Neuron (in vitro differentiated cells): ENCODE data around the gene CCND1.

ENCODE experiments used
- H2AFZ ChIP-seq: one replicate; pipeline ENCODE4 v1.6.1; 2013; ENCODE audit warnings: low read depth, mild to moderate bottlenecking, inconsistent platforms, low read length, moderate library complexity
- H3K27me3 ChIP-seq: one replicate; pipeline ENCODE4 v1.6.1; 2013; ENCODE audit warnings: low read length; ENCODE audit not compliant: insufficient read depth
- H3K36me3 ChIP-seq: one replicate; pipeline ENCODE4 v1.6.1; 2013; ENCODE audit warnings: low read length; ENCODE audit not compliant: insufficient read depth
- H3K4me1 ChIP-seq: one replicate; pipeline ENCODE4 v1.6.1; 2013; ENCODE audit warnings: low read length; ENCODE audit not compliant: insufficient read depth
- H3K4me3 ChIP-seq: 2 replicates; pipeline ENCODE4 v1.5.1; 2013; ENCODE audit warnings: mild to moderate bottlenecking, low read length, moderate library complexity
- H3K9me3 ChIP-seq: one replicate; pipeline ENCODE4 v1.6.1; 2013; ENCODE audit warnings: low read length

Gene CCND1

GRCh38 chr11:69654660-69655478, 13.9 kb downstream of the CCND1 start:
- Histone ChIP-seq H3K4me3 (no peak overlapping the region), H3K4me1 (peaks cover 28% of the 10 kb centered on the region), H3K9me3 (no peaks in the 10 kb centered on the region), H3K36me3 (peaks cover 13% of the 10 kb centered on the region), H2AFZ (no peak overlapping the region), H3K27me3 (no peaks in the 10 kb centered on the region)

DNA sequence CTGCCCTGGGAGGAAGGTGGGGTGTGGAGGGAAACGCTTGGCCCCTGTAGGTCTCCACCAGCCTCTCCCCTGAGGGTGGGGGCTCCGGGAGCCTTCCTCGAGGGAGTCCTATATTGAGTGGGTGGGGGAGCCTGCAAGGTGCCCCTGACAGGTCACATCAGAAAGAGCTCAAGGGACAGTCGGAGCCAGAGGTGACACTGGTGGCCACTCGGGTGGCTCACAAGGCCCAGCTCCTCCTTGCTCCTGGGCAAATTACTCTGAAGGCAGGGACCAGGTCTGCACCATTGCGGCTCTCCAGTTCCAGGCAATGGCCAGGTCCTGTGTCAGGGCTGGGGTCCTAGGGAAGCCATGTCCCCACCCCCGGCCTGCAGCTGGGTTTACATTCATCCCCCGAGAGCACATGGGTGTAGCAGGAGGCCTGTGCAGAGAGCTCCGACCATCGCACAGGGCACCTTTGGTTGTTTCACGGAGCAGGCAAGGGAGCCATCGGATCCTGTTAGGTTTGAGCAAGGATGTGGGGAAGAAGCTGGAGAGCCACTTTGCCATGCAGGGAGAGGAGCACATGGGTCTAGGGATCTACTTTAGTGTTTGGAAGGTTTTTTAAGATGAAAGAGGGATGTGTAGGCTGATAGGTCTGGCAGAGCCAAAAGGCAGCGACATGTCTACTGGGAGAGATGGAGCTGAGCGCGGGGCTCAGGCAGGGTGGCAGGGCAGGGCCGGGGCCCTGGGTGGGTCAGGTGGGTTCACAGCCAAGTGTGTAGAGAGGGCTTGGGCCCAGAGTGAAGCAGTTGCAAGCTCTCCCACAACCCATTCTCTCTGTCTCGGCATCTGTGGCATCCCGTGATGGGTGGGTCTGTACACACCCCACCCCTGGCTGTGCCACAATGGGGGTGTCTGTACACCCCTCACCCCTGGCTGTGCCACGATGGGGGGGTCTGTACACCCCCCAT, 14.8 kb downstream of the CCND1 start:
- peaks cover 28% of the 10 kb centered on the region for H3K4me1 ChIP-seq
- no peaks in the 10 kb centered on the region for H3K9me3 ChIP-seq
- no peak overlapping the region for H2AFZ ChIP-seq
- H3K36me3 ChIP-seq = peaks cover 10% of the 10 kb centered on the region
- no peaks in the 10 kb centered on the region for H3K27me3 ChIP-seq
- no peak overlapping the region for H3K4me3 ChIP-seq

DNA sequence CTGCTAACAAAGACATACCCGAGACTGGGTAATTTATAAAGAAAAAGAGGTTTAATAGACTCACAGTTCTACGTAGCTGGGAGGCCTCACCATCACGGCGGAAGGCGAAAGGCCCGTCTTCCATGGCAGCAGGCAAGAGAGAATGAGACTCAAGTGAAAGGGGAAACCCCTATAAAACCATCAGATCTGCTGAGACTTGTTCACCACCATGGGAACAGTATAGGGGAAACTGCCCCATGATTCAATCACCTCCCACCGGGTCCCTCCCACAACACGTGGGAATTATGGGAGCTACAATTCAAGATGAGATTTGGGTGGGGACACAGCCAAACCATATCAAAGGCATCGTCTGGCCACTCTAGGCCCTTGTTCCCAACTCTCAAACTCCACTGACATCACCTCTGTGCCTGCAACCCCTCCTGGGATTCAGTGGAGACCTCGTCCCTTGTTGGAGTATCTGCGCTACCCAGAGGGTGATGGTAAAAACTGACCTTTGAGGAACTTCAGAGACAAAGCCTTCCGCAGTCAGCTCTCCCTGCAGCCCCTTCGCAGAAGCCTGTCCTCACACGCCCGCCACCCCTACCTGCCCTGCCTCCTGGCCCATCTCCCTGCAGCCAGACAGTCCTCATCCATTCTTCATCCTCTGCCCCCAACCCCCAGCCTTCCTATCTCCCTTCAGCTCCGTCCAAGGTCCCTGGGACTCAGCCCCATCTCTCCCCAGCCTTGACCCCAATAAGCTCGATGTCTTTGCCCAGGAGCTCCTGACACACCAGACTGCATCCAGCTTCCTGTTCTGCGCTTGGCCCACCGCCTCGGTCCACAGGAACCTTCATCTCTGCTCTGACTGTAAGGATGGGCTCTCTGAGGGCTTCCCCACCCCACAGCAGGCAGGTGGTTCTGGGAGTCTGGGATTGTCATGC, 15.8 kb downstream of the CCND1 start:
- no peak overlapping the region for H3K4me3 ChIP-seq
- H3K36me3 ChIP-seq = peaks cover 8% of the 10 kb centered on the region
- H3K27me3 ChIP-seq = no peaks in the 10 kb centered on the region
- no peaks in the 10 kb centered on the region for H3K9me3 ChIP-seq
- no peak overlapping the region for H2AFZ ChIP-seq
- peaks cover 28% of the 10 kb centered on the region for H3K4me1 ChIP-seq

DNA sequence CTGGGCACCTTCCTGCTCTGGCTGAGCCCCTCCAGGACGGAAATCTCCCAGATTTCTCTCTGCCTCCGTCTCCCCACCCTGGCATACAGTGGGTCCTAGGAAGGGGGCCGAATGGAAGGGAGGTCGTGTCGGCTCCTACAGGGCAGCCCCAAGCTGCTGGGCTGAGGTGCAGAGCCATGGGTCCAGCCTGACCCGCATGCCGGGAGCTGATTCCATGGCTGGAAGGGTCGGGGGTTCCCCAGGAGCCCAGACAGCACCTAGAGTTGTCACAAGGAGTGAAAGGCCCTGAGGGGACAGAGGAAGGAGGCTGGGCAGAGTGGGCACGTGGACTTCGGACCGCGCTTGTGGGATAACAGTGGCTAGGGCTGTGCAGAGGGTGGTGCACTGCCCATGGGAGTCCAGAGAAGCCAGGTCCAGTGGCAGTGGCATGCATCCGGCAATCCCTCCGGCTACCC, 16.5 kb downstream of the CCND1 start:
- H3K4me1 ChIP-seq = peaks cover 28% of the 10 kb centered on the region
- H3K9me3 ChIP-seq = no peaks in the 10 kb centered on the region
- H3K36me3 ChIP-seq = peaks cover 3% of the 10 kb centered on the region
- no peaks in the 10 kb centered on the region for H3K27me3 ChIP-seq
- H2AFZ ChIP-seq = no peak overlapping the region
- H3K4me3 ChIP-seq = no peak overlapping the region

DNA sequence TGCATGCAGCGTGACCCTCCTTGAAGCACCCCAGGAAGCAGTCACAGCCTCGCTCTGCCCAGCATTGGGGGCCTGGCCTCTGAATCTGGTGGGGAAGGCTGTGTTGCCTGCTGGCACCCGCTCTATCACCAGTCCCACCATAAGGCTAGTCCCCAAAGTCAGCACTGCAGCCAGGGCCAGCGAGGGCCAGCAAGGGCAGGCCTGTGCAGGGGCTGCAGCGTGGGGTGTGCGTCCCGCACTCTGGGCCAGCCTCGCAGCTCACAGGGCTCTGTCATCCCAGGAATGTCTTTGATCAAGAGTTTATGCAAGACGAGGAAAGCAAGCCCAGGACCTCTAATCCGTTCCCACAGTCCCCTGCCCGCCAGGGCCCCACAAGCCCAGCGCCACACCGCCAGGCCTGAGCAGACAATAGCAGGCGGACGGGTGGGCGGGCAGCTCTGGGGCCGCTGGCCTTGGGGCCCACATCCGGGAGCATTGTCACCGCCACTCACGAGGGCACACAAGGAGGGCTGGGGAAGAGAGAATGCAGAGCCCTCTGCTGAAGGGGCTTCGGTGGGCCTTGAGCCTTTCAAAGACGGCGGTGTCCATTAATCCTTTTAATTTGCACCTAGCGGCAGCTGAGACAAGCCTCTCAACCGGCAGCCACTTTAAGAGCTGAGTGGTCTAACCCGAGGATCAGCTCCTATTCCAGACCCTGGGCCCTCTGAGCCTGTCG, 17.1 kb downstream of the CCND1 start:
- Histone ChIP-seq H3K9me3 (no peaks in the 10 kb centered on the region), H2AFZ (peak overlapping the region; percentile 11), H3K4me3 (peak overlapping the region; percentile 9), H3K4me1 (peaks cover 28% of the 10 kb centered on the region), H3K36me3 (peaks cover 3% of the 10 kb centered on the region), H3K27me3 (no peaks in the 10 kb centered on the region)

GRCh38 chr11:69658626-69659450, 17.9 kb downstream of the CCND1 start:
- no peaks in the 10 kb centered on the region for H3K9me3 ChIP-seq
- peaks cover 28% of the 10 kb centered on the region for H3K4me1 ChIP-seq
- peak overlapping the region; percentile 11 for H2AFZ ChIP-seq
- peaks cover 3% of the 10 kb centered on the region for H3K36me3 ChIP-seq
- H3K4me3 ChIP-seq = peak overlapping the region; percentile 9
- no peaks in the 10 kb centered on the region for H3K27me3 ChIP-seq

DNA sequence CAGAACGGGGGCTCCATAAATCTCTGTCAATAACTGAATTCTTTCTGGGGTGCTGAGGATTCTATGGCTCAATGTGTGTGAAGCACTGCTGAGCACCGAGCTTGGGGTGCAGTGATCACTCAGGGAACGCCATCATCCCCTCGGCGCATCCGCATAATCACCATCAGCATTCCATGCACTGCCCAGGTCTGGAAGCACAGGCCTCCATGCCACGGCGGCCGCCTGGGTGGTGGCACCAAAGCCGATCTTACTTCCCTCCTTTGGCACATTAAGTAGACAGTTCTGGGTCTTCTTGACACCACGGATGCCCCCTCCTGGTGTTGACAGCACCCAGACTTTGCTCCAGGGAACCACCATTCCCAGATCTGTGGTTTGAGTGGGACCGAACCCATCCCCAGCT, 18.6 kb downstream of the CCND1 start:
- Histone ChIP-seq H3K4me1 (peaks cover 25% of the 10 kb centered on the region), H2AFZ (no peak overlapping the region), H3K36me3 (peaks cover 6% of the 10 kb centered on the region), H3K27me3 (no peaks in the 10 kb centered on the region), H3K9me3 (no peaks in the 10 kb centered on the region), H3K4me3 (no peak overlapping the region)

DNA sequence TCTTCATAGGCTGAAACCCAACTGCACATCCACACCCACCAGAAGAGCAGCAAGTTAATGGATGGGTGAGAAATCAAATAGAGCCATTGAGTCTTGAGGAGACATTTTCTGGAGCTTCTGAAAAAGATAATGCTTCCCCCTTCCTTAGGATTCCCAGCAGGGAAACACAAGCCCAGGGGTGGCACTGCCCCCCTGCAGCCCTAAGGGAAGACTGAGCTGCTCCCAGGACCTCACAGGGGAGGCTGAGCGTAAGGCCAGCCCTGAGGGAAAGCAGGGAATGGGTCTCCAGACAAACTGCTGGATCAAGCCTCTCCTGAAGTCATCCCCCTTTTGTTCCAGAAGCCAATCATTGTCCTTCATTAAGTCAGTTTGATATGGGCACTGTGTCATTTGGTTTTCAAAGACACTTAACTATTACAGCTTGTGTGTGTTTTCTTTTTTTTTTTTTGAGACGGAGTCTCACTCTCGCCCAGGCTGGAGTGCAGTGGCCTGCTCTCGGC, 19.1 kb downstream of the CCND1 start:
- Histone ChIP-seq H3K27me3 (no peaks in the 10 kb centered on the region), H3K4me3 (no peak overlapping the region), H2AFZ (no peak overlapping the region), H3K4me1 (peaks cover 25% of the 10 kb centered on the region), H3K9me3 (no peaks in the 10 kb centered on the region), H3K36me3 (peaks cover 10% of the 10 kb centered on the region)

GRCh38 chr11:69661413-69661715, 20.4 kb downstream of the CCND1 start:
- Histone ChIP-seq H3K36me3 (peaks cover 14% of the 10 kb centered on the region), H3K4me3 (no peak overlapping the region), H3K27me3 (no peaks in the 10 kb centered on the region), H3K4me1 (peaks cover 25% of the 10 kb centered on the region), H2AFZ (no peak overlapping the region), H3K9me3 (no peaks in the 10 kb centered on the region)

DNA sequence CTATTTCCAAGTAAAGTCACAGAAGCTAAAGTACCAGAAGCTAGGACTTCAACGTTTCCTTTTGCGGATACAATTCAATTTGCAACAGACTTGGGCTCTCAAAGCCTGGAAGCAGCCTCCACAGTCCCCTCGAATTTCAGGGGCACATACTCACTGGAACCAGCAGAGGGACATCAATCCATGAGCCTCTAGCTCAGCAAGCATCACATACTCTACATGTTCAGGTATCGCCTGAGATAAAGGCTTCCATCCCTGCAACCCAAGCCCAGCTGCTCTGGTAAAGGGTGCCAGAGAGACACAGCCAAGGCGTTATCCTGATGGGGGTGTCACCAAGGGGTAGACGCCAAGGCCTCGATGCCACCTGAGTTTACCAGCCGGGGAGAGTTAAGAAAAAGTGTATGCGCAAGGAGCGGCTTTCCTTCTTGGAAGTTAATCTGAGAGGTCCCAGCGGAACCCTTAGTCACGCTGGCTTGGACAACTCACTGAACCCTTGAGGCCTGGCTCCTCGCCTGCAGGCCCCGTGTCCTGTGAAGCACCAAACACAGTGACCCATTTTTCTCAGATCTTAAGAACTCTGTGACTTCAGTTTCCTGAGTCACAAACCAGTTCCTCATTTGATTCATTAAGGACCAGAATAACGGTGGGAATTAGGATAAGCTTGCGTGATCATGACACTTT, 21.2 kb downstream of the CCND1 start:
- Histone ChIP-seq H3K4me3 (no peak overlapping the region), H3K27me3 (no peaks in the 10 kb centered on the region)

DNA sequence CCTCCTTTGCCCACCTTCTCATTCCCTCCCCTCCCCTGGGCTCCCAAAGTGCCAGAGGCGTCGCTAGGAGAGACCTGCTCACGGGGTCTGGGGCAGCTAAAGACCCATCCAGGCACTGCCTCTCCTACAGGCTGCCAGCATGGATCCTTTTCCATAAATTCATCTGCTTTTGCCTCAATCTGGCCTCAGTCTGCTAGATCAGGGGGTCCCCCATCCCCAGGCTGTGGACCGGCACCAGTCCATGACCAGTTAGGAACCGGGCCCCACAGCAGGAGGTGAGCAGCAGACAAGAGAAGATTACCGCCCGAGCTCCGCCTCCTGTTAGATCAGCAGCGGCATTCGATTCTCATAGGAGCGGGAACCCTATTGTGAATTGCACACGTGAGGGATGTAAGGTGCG, 21.9 kb downstream of the CCND1 start:
- H3K4me1 ChIP-seq = peaks cover 14% of the 10 kb centered on the region
- no peaks in the 10 kb centered on the region for H3K27me3 ChIP-seq
- H2AFZ ChIP-seq = no peak overlapping the region
- no peaks in the 10 kb centered on the region for H3K9me3 ChIP-seq
- no peak overlapping the region for H3K4me3 ChIP-seq
- H3K36me3 ChIP-seq = peaks cover 25% of the 10 kb centered on the region

More for the DNA sequence above, 21.2 kb downstream of the CCND1 start:
- no peak overlapping the region for H2AFZ ChIP-seq
- peaks cover 21% of the 10 kb centered on the region for H3K36me3 ChIP-seq
- H3K9me3 ChIP-seq = no peaks in the 10 kb centered on the region
- peaks cover 20% of the 10 kb centered on the region for H3K4me1 ChIP-seq
